Small intestine (tissue), 7 donors: ENCODE results near the gene CLIC3. TPM values are rescaled to one million over a fixed set of nuclear protein-coding genes. Genes with fewer than 3 reads are reported as not detected.
"Not testable (repeated sequence)": the region's sequence is repeated elsewhere in the genome, so short reads cannot be mapped to it uniquely, and the experiment has no call there.

Experiments
- DNase-seq, 2 donors: peaks; one replicate each; pipeline versions ENCODE4 v3.0.0 to v3.0.0-alpha.2; 2013
- FAIRE-seq: peaks from 2 replicates; lab custom pipeline; 2012; peaks lifted over from hg19 to GRCh38; lab: Jason Lieb, UNC
- H3K27ac ChIP-seq, 3 donors: one replicate each; pipeline ENCODE4 v1.5.1; 2013; ENCODE audit warnings: low read length in 2 of 3, mild to moderate bottlenecking in 2 of 3, control low read depth in 1 of 3, inconsistent platforms in 1 of 3, low read depth in 1 of 3, moderate library complexity in 1 of 3
- H3K27me3 ChIP-seq, 3 donors: one replicate each; pipeline ENCODE4 v1.6.1; 2013; ENCODE audit warnings: low read length in 3 of 3, inconsistent platforms in 1 of 3; ENCODE audit not compliant: control insufficient read depth in 3 of 3, insufficient read depth in 3 of 3
- H3K36me3 ChIP-seq, 3 donors: one replicate each; pipeline ENCODE4 v1.6.1; 2013; ENCODE audit warnings: low read length in 3 of 3, inconsistent platforms in 1 of 3, low read depth in 1 of 3, mild to moderate bottlenecking in 1 of 3, moderate library complexity in 1 of 3; ENCODE audit not compliant: control insufficient read depth in 3 of 3, insufficient read depth in 2 of 3
- H3K4me1 ChIP-seq, 3 donors: one replicate each; pipeline ENCODE4 v1.6.1; 2013; ENCODE audit warnings: low read length in 2 of 3, inconsistent platforms in 1 of 3, low read depth in 1 of 3, mild to moderate bottlenecking in 1 of 3, moderate library complexity in 1 of 3; ENCODE audit not compliant: control insufficient read depth in 3 of 3, insufficient read depth in 2 of 3
- H3K4me3 ChIP-seq, 3 donors: one replicate each; pipeline ENCODE4 v1.5.1; 2013; ENCODE audit warnings: low read length in 3 of 3, control low read depth in 1 of 3, inconsistent platforms in 1 of 3, low read depth in 1 of 3, mild to moderate bottlenecking in 1 of 3, moderate library complexity in 1 of 3
- H3K9me3 ChIP-seq, 2 donors: one replicate each; pipeline ENCODE4 v1.6.1; 2013; ENCODE audit warnings: low read depth in 1 of 2, low read length in 1 of 2; ENCODE audit not compliant: control insufficient read depth in 2 of 2, insufficient read depth in 1 of 2
- WGBS, 3 donors: extraction: QIAGEN DNeasy Blood & Tissue Kit; methylation state at CpG; one replicate each; pipeline ENCODE4 v1.1.7; 2013; 5-methylcytosine and 5-hydroxymethylcytosine counted together
- polyA plus RNA-seq, 4 donors: library from polyadenylated mRNA; stranded (reverse) in 3 of 4; unstranded in 1 of 4; fragments of 200-250 nt in 3 of 4; fragments of 120-200 nt in 1 of 4; gene quantifications; one replicate each; pipeline versions ENCODE4 v1.2.1 to v1.2.3, GENCODE V29; 2013
- donor health status: healthy with polysubstance abuse.
- donor health status: control.
- donor health status: control.
- donor health status: Bipolar disorder and iron deficiency.
- donor health status: healthy.

CLIC3 gene
- polyA plus RNA-seq, 4 donors = 0.81 to 6.2 (median 1.4) TPM; not detected in 1

GRCh38 chr9:137006116-137007003 is 10.0 kb upstream of the CLIC3 start:
- no peak overlapping the region for H3K27ac ChIP-seq
- peaks cover 0 to 25% (median 4%) of the 10 kb centered on the region in 3 donors for H3K36me3 ChIP-seq
- no peak for DNase-seq
- H3K4me3 ChIP-seq = no peak overlapping the region
- peaks cover 0 to 22% of the 10 kb centered on the region in 2 donors for H3K9me3 ChIP-seq
- H3K27me3 ChIP-seq = no peaks in the 10 kb centered on the region
- no peak for FAIRE-seq
- peaks cover 0 to 6% (median 0%) of the 10 kb centered on the region in 3 donors for H3K4me1 ChIP-seq
- 61 to 86% (median 73%) methylated on average over 24 of the region's 24 CpGs for WGBS, 3 donors

GRCh38 chr9:137004285-137004684 is 7.9 kb upstream of the CLIC3 start:
- H3K27me3 ChIP-seq, FAIRE-seq, H3K27ac ChIP-seq, DNase-seq, H3K4me1 ChIP-seq, H3K4me3 ChIP-seq, H3K36me3 ChIP-seq: not testable (repeated sequence)
- peaks cover 0 to 22% of the 10 kb centered on the region in 2 donors for H3K9me3 ChIP-seq
- whole genome bisulfite sequencing, 3 donors = 45 to 47% (median 46%) methylated on average over 14 to 17 of the region's 17 CpGs

- Histone ChIP-seq H3K4me1 (peaks cover 0 to 6% (median 0%) of the 10 kb centered on the region in 3 donors), H3K27ac (no peak overlapping the region), H3K27me3 (peaks cover 0 to 5% (median 0%) of the 10 kb centered on the region in 3 donors), H3K4me3 (no peak overlapping the region), H3K9me3 (peaks cover 0 to 22% of the 10 kb centered on the region in 2 donors), H3K36me3 (peaks cover 0 to 4% (median 0%) of the 10 kb centered on the region in 3 donors)
- FAIRE-seq = no peak
- WGBS, 3 donors = 86 to 89% (median 89%) methylated on average over 10 of the region's 10 CpGs
- no peak for DNase-seq
Observed at GRCh38 chr9:137002646-137003041, 6.3 kb upstream of the CLIC3 start.

- DNase-seq = no peak
- no peak for FAIRE-seq
- H3K27ac ChIP-seq = no peak overlapping the region
- H3K4me1 ChIP-seq = peaks cover 0 to 6% (median 4%) of the 10 kb centered on the region in 3 donors
- H3K36me3 ChIP-seq = peaks cover 0 to 2% (median 0%) of the 10 kb centered on the region in 3 donors
- H3K9me3 ChIP-seq = peaks cover 0 to 22% of the 10 kb centered on the region in 2 donors
- peaks cover 0 to 11% (median 0%) of the 10 kb centered on the region in 3 donors for H3K27me3 ChIP-seq
- WGBS, 3 donors = 69 to 88% (median 71%) methylated on average over 20 of the region's 20 CpGs
- H3K4me3 ChIP-seq = no peak overlapping the region
Observed at GRCh38 chr9:137001857-137002645, 5.7 kb upstream of the CLIC3 start.

GRCh38 chr9:137000177-137000930 is 4.0 kb upstream of the CLIC3 start:
- peak overlapping the region in 2 of 3 donors; percentile 41 to 87 for H3K27ac ChIP-seq

GRCh38 chr9:136997830-136998234 is 1.5 kb upstream of the CLIC3 start:
- peak in 1 of 2 donors; percentile 28 for DNase-seq
- H3K27ac ChIP-seq = peak overlapping the region in 2 of 3 donors; percentile 28 to 66
- H3K27me3 ChIP-seq = peaks cover 0 to 42% (median 0%) of the 10 kb centered on the region in 3 donors
- no peak overlapping the region for H3K4me3 ChIP-seq
- H3K36me3 ChIP-seq = peaks cover 0 to 13% (median 0%) of the 10 kb centered on the region in 3 donors
- peaks cover 2 to 43% (median 11%) of the 10 kb centered on the region in 3 donors for H3K4me1 ChIP-seq
- H3K9me3 ChIP-seq = no peaks in the 10 kb centered on the region
- no peak for FAIRE-seq
- WGBS, 3 donors = 51 to 73% (median 55%) methylated on average over 18 of the region's 18 CpGs

More at GRCh38 chr9:137000177-137000930, 4.0 kb upstream of the CLIC3 start:
- Histone ChIP-seq H3K4me1 (peaks cover 0 to 21% (median 8%) of the 10 kb centered on the region in 3 donors), H3K27me3 (peaks cover 0 to 27% (median 0%) of the 10 kb centered on the region in 3 donors), H3K9me3 (peaks cover 0 to 8% of the 10 kb centered on the region in 2 donors), H3K36me3 (no peaks in the 10 kb centered on the region), H3K4me3 (no peak overlapping the region)
- 47 to 64% (median 52%) methylated on average over 10 of the region's 10 CpGs for WGBS, 3 donors
- DNase-seq = peak in 1 of 2 donors; percentile 36
- FAIRE-seq = no peak

- Histone ChIP-seq H3K4me1 (peaks cover 2 to 48% (median 11%) of the 10 kb centered on the region in 3 donors), H3K27ac (peak overlapping the region in 2 of 3 donors; percentile 28 to 66), H3K27me3 (peaks cover 0 to 42% (median 0%) of the 10 kb centered on the region in 3 donors), H3K36me3 (peaks cover 0 to 13% (median 0%) of the 10 kb centered on the region in 3 donors), H3K4me3 (peak overlapping the region in 1 of 3 donors; percentile 30), H3K9me3 (no peaks in the 10 kb centered on the region)
- DNase-seq (no peak), FAIRE-seq (no peak)
- 41 to 70% (median 49%) methylated on average over 10 of the region's 10 CpGs for WGBS, 3 donors
Observed at GRCh38 chr9:136997371-136997770, 1.0 kb upstream of the CLIC3 start.
